Chondrocyte (in vitro differentiated cells): Measurements from ENCODE around the gene STAM2. TPM values are rescaled to one million over a fixed set of nuclear protein-coding genes. Genes with fewer than 3 reads are reported as not detected.
"Not testable (repeated sequence)": the region's sequence is repeated elsewhere in the genome, so short reads cannot be mapped to it uniquely, and the experiment has no call there.

Experiments
- DNase-seq: peaks from one replicate; pipeline ENCODE4 v3.0.0; 2021; ENCODE audit warnings: mixed read lengths, low spot score
- H3K27ac Mint-ChIP-seq: one replicate; pipeline ENCODE4 v1.8.0; 2021; ENCODE audit warnings: mild to moderate bottlenecking, moderate library complexity, mixed read lengths; ENCODE audit not compliant: unreplicated experiment
- H3K27me3 Mint-ChIP-seq: 2 replicates; pipeline ENCODE4 v1.8.0; 2021; ENCODE audit warnings: low read depth, mixed read lengths
- H3K36me3 Mint-ChIP-seq: 2 replicates; pipeline ENCODE4 v1.8.0; 2021; ENCODE audit warnings: low read depth, mixed read lengths
- H3K4me1 Mint-ChIP-seq: 2 replicates; pipeline ENCODE4 v1.8.0; 2021; ENCODE audit warnings: low read depth, mild to moderate bottlenecking, mixed read lengths
- H3K4me3 Mint-ChIP-seq: one replicate; pipeline ENCODE4 v1.8.0; 2021; ENCODE audit warnings: mild to moderate bottlenecking, moderate library complexity, mixed read lengths; ENCODE audit not compliant: unreplicated experiment
- H3K9me3 Mint-ChIP-seq: 2 replicates; pipeline ENCODE4 v1.8.0; 2021; ENCODE audit warnings: low read depth, mixed read lengths
- CTCF ChIP-seq: fragments of 200-600 bp; sonication (generic); IDR thresholded peaks from 2 replicates; pipeline ENCODE4 v1.5.0; 2021; ENCODE audit warnings: antibody characterized with exemption, mild to moderate bottlenecking, moderate library complexity
- total RNA-seq: library from RNA; stranded (reverse); gene quantifications from 3 replicates; pipeline ENCODE4 v1.2.1, GENCODE V29; 2021

STAM2 gene
- total RNA-seq, 1 donor from 2014 or later, result 34.7 TPM

DNA sequence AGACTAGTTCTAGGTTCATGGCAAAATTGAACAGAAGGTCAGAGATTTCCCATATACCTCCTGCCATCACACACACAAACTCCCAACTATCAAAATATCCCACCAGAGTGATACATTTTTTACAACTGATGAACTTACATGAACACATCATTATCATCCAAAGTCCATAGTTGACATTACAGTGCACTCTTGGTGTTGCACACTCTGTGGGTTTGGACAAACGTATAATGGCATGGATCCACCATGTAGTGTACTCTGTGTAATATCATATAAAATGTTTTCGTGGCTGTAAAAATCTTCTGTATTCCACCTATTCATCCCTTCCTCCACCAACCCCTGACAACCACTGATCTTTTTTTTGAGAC is 25.9 kb upstream of the STAM2 start:
- no peak for TF ChIP-seq CTCF
- Mint-ChIP-seq H3K9me3 (peaks cover 3% of the 10 kb centered on the region), H3K36me3 (peaks cover 1% of the 10 kb centered on the region), H3K4me3 (no peak overlapping the region), H3K27me3 (no peaks in the 10 kb centered on the region), H3K27ac (no peak overlapping the region), H3K4me1 (peaks cover 20% of the 10 kb centered on the region)
- DNase-seq, result no peak

GRCh38 chr2:152200565-152201465 is 25.3 kb upstream of the STAM2 start:
- peak overlapping the region; percentile 69 for H3K27ac Mint-ChIP-seq
- no peak for DNase-seq
- peaks cover 5% of the 10 kb centered on the region for H3K36me3 Mint-ChIP-seq
- peak overlapping the region; percentile 16 for H3K4me3 Mint-ChIP-seq
- no peak for TF ChIP-seq CTCF
- peaks cover 10% of the 10 kb centered on the region for H3K9me3 Mint-ChIP-seq
- peaks cover 20% of the 10 kb centered on the region for H3K4me1 Mint-ChIP-seq
- H3K27me3 Mint-ChIP-seq, result no peaks in the 10 kb centered on the region

- TF ChIP-seq CTCF, result no peak
- H3K36me3 Mint-ChIP-seq, result peaks cover 5% of the 10 kb centered on the region
- no peaks in the 10 kb centered on the region for H3K27me3 Mint-ChIP-seq
- DNase-seq, result no peak
- peaks cover 20% of the 10 kb centered on the region for H3K4me1 Mint-ChIP-seq
- peak overlapping the region; percentile 23 for H3K27ac Mint-ChIP-seq
- H3K9me3 Mint-ChIP-seq, result peaks cover 13% of the 10 kb centered on the region
- H3K4me3 Mint-ChIP-seq, result no peak overlapping the region
Observed at GRCh38 chr2:152200101-152200500, 24.5 kb upstream of the STAM2 start.

DNA sequence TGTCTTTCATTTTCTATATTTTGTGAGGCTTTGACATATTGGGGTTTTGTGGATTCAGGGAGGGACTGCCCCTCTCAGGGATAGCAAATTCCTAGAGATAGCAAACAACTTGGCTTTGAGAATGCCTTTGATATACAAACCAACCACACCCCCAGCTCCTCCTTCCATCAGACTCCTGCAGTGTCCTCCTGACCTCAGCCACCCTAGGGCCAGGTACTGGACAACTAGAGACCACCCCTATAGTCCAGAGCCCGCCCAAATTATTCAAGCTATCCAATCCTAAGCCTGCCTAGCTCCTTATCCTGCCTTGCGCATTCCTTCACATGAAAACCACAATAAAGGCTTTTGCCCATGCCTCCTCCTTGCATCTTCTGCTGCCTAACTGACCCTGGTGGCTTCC is 22.9 kb upstream of the STAM2 start:
- H3K9me3 Mint-ChIP-seq, result peaks cover 17% of the 10 kb centered on the region
- H3K27me3 Mint-ChIP-seq, result no peaks in the 10 kb centered on the region
- H3K4me3 Mint-ChIP-seq, result no peak overlapping the region
- TF ChIP-seq CTCF, result no peak
- no peak for DNase-seq
- H3K4me1 Mint-ChIP-seq, result peaks cover 20% of the 10 kb centered on the region
- no peak overlapping the region for H3K27ac Mint-ChIP-seq
- peaks cover 8% of the 10 kb centered on the region for H3K36me3 Mint-ChIP-seq

GRCh38 chr2:152197508-152198284 is 22.1 kb upstream of the STAM2 start:
- not testable (repeated sequence) for H3K27ac Mint-ChIP-seq, DNase-seq, H3K4me3 Mint-ChIP-seq, H3K27me3 Mint-ChIP-seq, H3K36me3 Mint-ChIP-seq
- Mint-ChIP-seq H3K4me1 (peaks cover 20% of the 10 kb centered on the region), H3K9me3 (peaks cover 17% of the 10 kb centered on the region)
